HEK293 (cell line): ENCODE data around the gene DDN.

Experiments
- CTCF ChIA-PET: fragments of 350-600 bp; formaldehyde crosslinking; extraction: SDS; loops from one replicate; lab custom pipeline; 2021; ENCODE audit warnings: antibody characterized with exemption; lab: Yijun Ruan, JAX
- POLR2A ChIA-PET: fragments of 300-600 bp; formaldehyde crosslinking; extraction: SDS; loops from one replicate; lab custom pipeline; 2020; ENCODE audit warnings: antibody characterized with exemption, inconsistent platforms; lab: Yijun Ruan, JAX
- H3K27ac ChIP-seq: fragments of 200-500 bp; sonication (Bioruptor generic); 2 replicates; pipeline ENCODE4 v1.5.1; 2014; ENCODE audit warnings: low read depth, low read length, control low read depth, inconsistent platforms; ENCODE audit errors: extremely low read depth
- H3K36me3 ChIP-seq, 2 experiments: fragments of 200-500 bp in 1 of 2; sonication (Bioruptor generic) in 1 of 2; 1 replicate in 1 of 2; 2 replicates in 1 of 2; pipeline ENCODE4 v1.5.1; 2014 to 2017; ENCODE audit warnings: inconsistent platforms in 2 of 2, low read length in 2 of 2; ENCODE audit not compliant: control insufficient read depth in 2 of 2, insufficient read depth in 1 of 2
- H3K4me1 ChIP-seq: fragments of 200-500 bp; sonication (Bioruptor generic); 2 replicates; pipeline ENCODE4 v1.5.1; 2014; ENCODE audit warnings: mild to moderate bottlenecking, low read length, inconsistent platforms; ENCODE audit not compliant: control insufficient read depth, insufficient read depth
- H3K4me3 ChIP-seq: 2 replicates; pipeline ENCODE4 v1.5.1; 2011; ENCODE audit warnings: low read depth, mild to moderate bottlenecking, control low read depth, low read length, moderate library complexity
- H3K9me3 ChIP-seq: fragments of 200-500 bp; sonication (Bioruptor generic); 2 replicates; pipeline ENCODE4 v1.5.1; 2014; ENCODE audit warnings: low read depth, low read length, inconsistent platforms; ENCODE audit not compliant: control insufficient read depth, insufficient read depth
- GFI1B ChIP-seq: fragments of 450-650 bp; formaldehyde crosslinking; IDR thresholded peaks from 2 replicates; pipeline ENCODE4 v1.5.1; 2016; ENCODE audit warnings: missing biosample characterization, missing genetic modification characterization
- MYNN ChIP-seq: fragments of 450-650 bp; formaldehyde crosslinking; IDR thresholded peaks from 2 replicates; pipeline ENCODE4 v1.5.1; 2016; ENCODE audit warnings: missing biosample characterization, missing genetic modification characterization, borderline replicate concordance
- OVOL3 ChIP-seq: fragments of 450-650 bp; formaldehyde crosslinking; IDR thresholded peaks from 2 replicates; pipeline ENCODE4 v1.5.1; 2016; ENCODE audit warnings: missing biosample characterization, missing genetic modification characterization
- PRDM1 ChIP-seq: fragments of 450-650 bp; formaldehyde crosslinking; IDR thresholded peaks from 2 replicates; pipeline ENCODE4; 2016; ENCODE audit warnings: missing biosample characterization, missing genetic modification characterization
- SCRT1 ChIP-seq: fragments of 450-650 bp; formaldehyde crosslinking; IDR thresholded peaks from 2 replicates; pipeline ENCODE4 v1.5.1; 2016; ENCODE audit warnings: missing biosample characterization, missing genetic modification characterization, borderline replicate concordance
- SCRT2 ChIP-seq: fragments of 450-650 bp; formaldehyde crosslinking; IDR thresholded peaks from 2 replicates; pipeline ENCODE4 v1.5.1; 2016; ENCODE audit warnings: missing biosample characterization, missing genetic modification characterization
- ZNF221 ChIP-seq: fragments of 450-650 bp; formaldehyde crosslinking; IDR thresholded peaks from 2 replicates; pipeline ENCODE4 v1.5.1; 2017; ENCODE audit warnings: missing biosample characterization, missing genetic modification characterization, borderline replicate concordance
- ZNF274 ChIP-seq, 2 experiments: fragments of 200-500 bp in 1 of 2; fragments of 450-650 bp in 1 of 2; sonication (Bioruptor generic) in 1 of 2; formaldehyde crosslinking in 1 of 2; IDR thresholded peaks; 2 replicates each; pipeline versions ENCODE4 v1.5.1 to v1.6.1; 2014 to 2016; ENCODE audit warnings: borderline replicate concordance in 1 of 2, inconsistent platforms in 1 of 2, low read length in 1 of 2, missing biosample characterization in 1 of 2, missing genetic modification characterization in 1 of 2
- ZNF302 ChIP-seq: fragments of 450-650 bp; formaldehyde crosslinking; IDR thresholded peaks from 2 replicates; pipeline ENCODE4 v1.5.1; 2016; ENCODE audit warnings: missing biosample characterization, missing genetic modification characterization, low read depth
- ZNF423 ChIP-seq: fragments of 450-650 bp; formaldehyde crosslinking; IDR thresholded peaks from 2 replicates; pipeline ENCODE4 v1.5.1; 2016; ENCODE audit warnings: missing biosample characterization, missing genetic modification characterization
- ZNF624 ChIP-seq: fragments of 450-650 bp; formaldehyde crosslinking; IDR thresholded peaks from 2 replicates; pipeline ENCODE4 v1.5.1; 2017; ENCODE audit warnings: missing biosample characterization, missing genetic modification characterization
- ZNF658 ChIP-seq: fragments of 450-650 bp; formaldehyde crosslinking; IDR thresholded peaks from 2 replicates; pipeline ENCODE4; 2016; ENCODE audit warnings: missing biosample characterization, missing genetic modification characterization
- ZNF701 ChIP-seq: fragments of 450-650 bp; formaldehyde crosslinking; IDR thresholded peaks from 2 replicates; pipeline ENCODE4 v1.5.1; 2016; ENCODE audit warnings: missing biosample characterization, missing genetic modification characterization
- TF ChIP-seq, protein P1 (sequence below): fragments of 450-650 bp; formaldehyde crosslinking; IDR thresholded peaks from 2 replicates; pipeline ENCODE4 v1.5.1; 2017; ENCODE audit warnings: missing biosample characterization, mild to moderate bottlenecking, missing genetic modification characterization, moderate library complexity
- TF ChIP-seq, protein P2 (sequence below): fragments of 450-650 bp; formaldehyde crosslinking; IDR thresholded peaks from 2 replicates; pipeline ENCODE4 v1.5.1; 2016; ENCODE audit warnings: missing biosample characterization, missing genetic modification characterization
- TF ChIP-seq, protein P3 (sequence below): fragments of 450-650 bp; formaldehyde crosslinking; IDR thresholded peaks from 2 replicates; pipeline ENCODE4 v1.5.1; 2016; ENCODE audit warnings: missing biosample characterization, missing genetic modification characterization, low read depth
- TF ChIP-seq, protein P4 (sequence below): fragments of 450-650 bp; formaldehyde crosslinking; IDR thresholded peaks from 2 replicates; pipeline ENCODE4 v1.5.0; 2017; ENCODE audit warnings: missing biosample characterization, missing genetic modification characterization, borderline replicate concordance
- TF ChIP-seq, protein P5 (sequence below): fragments of 450-650 bp; formaldehyde crosslinking; IDR thresholded peaks from 2 replicates; pipeline ENCODE4 v1.5.1; 2016; ENCODE audit warnings: missing biosample characterization, missing genetic modification characterization

The DDN gene

DNA sequence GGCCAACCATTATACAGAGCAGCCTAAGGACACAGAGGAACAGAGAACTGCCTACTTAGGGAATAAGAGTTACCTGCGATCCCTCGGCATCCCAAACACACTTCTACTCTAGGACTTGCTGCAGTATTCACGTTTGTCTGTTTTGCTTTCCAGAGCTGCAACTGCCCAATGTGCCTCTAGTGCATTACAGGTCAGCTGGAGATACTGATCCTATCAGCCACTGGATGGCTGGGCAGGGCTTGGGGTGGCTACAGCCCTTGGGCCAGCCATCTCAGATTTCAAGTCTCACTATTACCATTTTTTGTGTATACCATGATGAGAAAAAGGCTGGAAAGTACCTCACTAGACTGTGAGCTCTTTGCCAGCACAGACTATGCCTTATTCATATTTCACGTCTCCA lies 46.5 kb downstream of the DDN start:
- CTCF ChIA-PET, result interaction anchor here (0.5 to 8.9 kb wide), 8 partner anchors 15 to 1182 kb away, joined by 3 to 64 read pairs (median 4); partner anchors contain the start of gene WNT10B
- H3K36me3 ChIP-seq, result peaks cover 13 to 42% of the 10 kb centered on the region in 2 experiments; a peak in 2 of 3 replicates
- no peaks in the 10 kb centered on the region for H3K4me1 ChIP-seq
- TF ChIP-seq, protein P1, sequence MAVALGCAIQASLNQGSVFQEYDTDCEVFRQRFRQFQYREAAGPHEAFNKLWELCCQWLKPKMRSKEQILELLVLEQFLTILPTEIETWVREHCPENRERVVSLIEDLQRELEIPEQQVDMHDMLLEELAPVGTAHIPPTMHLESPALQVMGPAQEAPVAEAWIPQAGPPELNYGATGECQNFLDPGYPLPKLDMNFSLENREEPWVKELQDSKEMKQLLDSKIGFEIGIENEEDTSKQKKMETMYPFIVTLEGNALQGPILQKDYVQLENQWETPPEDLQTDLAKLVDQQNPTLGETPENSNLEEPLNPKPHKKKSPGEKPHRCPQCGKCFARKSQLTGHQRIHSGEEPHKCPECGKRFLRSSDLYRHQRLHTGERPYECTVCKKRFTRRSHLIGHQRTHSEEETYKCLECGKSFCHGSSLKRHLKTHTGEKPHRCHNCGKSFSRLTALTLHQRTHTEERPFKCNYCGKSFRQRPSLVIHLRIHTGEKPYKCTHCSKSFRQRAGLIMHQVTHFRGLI (tag by site-specific recombination), result 0 out of 2 replicates have a peak, but pooled peaks have one; percentile 60
- TF ChIP-seq ZNF302 (tag by site-specific recombination), result no peak
- TF ChIP-seq, all 188 proteins: peak for 1
- no peak overlapping the region for H3K27ac ChIP-seq
- no peaks in the 10 kb centered on the region for H3K9me3 ChIP-seq
- H3K4me3 ChIP-seq, result no peak overlapping the region
- POLR2A ChIA-PET, result no interaction called here

DNA sequence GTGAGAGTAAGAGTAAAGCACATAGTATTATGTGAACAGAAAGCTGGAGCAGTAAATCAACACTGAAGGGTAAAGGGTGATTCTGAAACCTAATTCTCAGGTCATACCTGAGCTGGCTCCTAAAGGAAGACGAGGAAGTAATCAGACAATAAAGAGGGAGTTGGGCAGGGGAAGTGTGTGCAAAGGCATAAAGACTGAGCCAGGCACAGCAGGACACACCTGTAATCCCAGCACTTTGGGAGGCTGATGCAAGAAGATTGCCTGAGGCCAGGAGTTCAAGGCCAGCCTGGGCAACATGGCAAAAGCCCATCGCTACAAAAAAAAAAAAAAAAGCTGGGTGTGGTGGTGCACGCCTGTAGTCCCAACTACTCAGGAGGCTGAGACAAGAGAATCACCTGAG lies 51.4 kb downstream of the DDN start:
- H3K4me1 ChIP-seq, result no peaks in the 10 kb centered on the region
- no peak overlapping the region for H3K4me3 ChIP-seq
- H3K9me3 ChIP-seq, result no peaks in the 10 kb centered on the region
- peaks cover 5 to 27% of the 10 kb centered on the region in 2 experiments; a peak in 2 of 3 replicates for H3K36me3 ChIP-seq
- no peak overlapping the region for H3K27ac ChIP-seq
- TF ChIP-seq ZNF624 (tag by site-specific recombination) (no peak), GFI1B (tag by site-specific recombination) (no peak), ZNF658 (tag by site-specific recombination) (no peak), ZNF701 (tag by site-specific recombination) (no peak), PRDM1 (tag by site-specific recombination) (peak; percentile 54; the same call in 1 of the 2 replicates), OVOL3 (tag by site-specific recombination) (no peak), ZNF221 (tag by site-specific recombination) (no peak), SCRT1 (tag by site-specific recombination) (0 out of 2 replicates have a peak, but pooled peaks have one; percentile 21), MYNN (tag by site-specific recombination) (no peak), ZNF274 (IDR thresholded peaks at IDR 0.05; ENCODE audit: low read length) (no peak), ZNF274 (tag by site-specific recombination; IDR thresholded peaks at IDR 0.05; ENCODE audit: borderline replicate concordance) (no peak), SCRT2 (tag by site-specific recombination) (0 out of 2 replicates have a peak, but pooled peaks have one; percentile 38), ZNF423 (tag by site-specific recombination) (peak; percentile 27; the same call in 1 of the 2 replicates)
- TF ChIP-seq, protein P2, sequence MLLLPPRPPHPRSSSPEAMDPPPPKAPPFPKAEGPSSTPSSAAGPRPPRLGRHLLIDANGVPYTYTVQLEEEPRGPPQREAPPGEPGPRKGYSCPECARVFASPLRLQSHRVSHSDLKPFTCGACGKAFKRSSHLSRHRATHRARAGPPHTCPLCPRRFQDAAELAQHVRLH, result peak; percentile 61
- TF ChIP-seq, protein P3, sequence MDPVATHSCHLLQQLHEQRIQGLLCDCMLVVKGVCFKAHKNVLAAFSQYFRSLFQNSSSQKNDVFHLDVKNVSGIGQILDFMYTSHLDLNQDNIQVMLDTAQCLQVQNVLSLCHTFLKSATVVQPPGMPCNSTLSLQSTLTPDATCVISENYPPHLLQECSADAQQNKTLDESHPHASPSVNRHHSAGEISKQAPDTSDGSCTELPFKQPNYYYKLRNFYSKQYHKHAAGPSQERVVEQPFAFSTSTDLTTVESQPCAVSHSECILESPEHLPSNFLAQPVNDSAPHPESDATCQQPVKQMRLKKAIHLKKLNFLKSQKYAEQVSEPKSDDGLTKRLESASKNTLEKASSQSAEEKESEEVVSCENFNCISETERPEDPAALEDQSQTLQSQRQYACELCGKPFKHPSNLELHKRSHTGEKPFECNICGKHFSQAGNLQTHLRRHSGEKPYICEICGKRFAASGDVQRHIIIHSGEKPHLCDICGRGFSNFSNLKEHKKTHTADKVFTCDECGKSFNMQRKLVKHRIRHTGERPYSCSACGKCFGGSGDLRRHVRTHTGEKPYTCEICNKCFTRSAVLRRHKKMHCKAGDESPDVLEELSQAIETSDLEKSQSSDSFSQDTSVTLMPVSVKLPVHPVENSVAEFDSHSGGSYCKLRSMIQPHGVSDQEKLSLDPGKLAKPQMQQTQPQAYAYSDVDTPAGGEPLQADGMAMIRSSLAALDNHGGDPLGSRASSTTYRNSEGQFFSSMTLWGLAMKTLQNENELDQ (tag by site-specific recombination), result no peak
- TF ChIP-seq, protein P4, sequence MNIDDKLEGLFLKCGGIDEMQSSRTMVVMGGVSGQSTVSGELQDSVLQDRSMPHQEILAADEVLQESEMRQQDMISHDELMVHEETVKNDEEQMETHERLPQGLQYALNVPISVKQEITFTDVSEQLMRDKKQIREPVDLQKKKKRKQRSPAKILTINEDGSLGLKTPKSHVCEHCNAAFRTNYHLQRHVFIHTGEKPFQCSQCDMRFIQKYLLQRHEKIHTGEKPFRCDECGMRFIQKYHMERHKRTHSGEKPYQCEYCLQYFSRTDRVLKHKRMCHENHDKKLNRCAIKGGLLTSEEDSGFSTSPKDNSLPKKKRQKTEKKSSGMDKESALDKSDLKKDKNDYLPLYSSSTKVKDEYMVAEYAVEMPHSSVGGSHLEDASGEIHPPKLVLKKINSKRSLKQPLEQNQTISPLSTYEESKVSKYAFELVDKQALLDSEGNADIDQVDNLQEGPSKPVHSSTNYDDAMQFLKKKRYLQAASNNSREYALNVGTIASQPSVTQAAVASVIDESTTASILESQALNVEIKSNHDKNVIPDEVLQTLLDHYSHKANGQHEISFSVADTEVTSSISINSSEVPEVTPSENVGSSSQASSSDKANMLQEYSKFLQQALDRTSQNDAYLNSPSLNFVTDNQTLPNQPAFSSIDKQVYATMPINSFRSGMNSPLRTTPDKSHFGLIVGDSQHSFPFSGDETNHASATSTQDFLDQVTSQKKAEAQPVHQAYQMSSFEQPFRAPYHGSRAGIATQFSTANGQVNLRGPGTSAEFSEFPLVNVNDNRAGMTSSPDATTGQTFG (tag by site-specific recombination), result no peak
- TF ChIP-seq, protein P5, sequence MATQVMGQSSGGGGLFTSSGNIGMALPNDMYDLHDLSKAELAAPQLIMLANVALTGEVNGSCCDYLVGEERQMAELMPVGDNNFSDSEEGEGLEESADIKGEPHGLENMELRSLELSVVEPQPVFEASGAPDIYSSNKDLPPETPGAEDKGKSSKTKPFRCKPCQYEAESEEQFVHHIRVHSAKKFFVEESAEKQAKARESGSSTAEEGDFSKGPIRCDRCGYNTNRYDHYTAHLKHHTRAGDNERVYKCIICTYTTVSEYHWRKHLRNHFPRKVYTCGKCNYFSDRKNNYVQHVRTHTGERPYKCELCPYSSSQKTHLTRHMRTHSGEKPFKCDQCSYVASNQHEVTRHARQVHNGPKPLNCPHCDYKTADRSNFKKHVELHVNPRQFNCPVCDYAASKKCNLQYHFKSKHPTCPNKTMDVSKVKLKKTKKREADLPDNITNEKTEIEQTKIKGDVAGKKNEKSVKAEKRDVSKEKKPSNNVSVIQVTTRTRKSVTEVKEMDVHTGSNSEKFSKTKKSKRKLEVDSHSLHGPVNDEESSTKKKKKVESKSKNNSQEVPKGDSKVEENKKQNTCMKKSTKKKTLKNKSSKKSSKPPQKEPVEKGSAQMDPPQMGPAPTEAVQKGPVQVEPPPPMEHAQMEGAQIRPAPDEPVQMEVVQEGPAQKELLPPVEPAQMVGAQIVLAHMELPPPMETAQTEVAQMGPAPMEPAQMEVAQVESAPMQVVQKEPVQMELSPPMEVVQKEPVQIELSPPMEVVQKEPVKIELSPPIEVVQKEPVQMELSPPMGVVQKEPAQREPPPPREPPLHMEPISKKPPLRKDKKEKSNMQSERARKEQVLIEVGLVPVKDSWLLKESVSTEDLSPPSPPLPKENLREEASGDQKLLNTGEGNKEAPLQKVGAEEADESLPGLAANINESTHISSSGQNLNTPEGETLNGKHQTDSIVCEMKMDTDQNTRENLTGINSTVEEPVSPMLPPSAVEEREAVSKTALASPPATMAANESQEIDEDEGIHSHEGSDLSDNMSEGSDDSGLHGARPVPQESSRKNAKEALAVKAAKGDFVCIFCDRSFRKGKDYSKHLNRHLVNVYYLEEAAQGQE (tag by site-specific recombination), result no peak
- CTCF ChIA-PET, result interaction anchor here (0.9 to 3.1 kb wide), 5 partner anchors 8 to 95 kb away, joined by 3 to 19 read pairs (median 4); no protein-coding TSS in a partner anchor
- POLR2A ChIA-PET, result interaction anchor here (0.6 to 0.9 kb wide), 2 partner anchors 10 to 12 kb away, joined by 3 to 5 read pairs; partner anchors contain the start of gene ARF3
